HG02759 (cell line): ENCODE measurements around the gene EIF2S3B.
"Not testable (repeated sequence)": the region's sequence is repeated elsewhere in the genome, so short reads cannot be mapped to it uniquely, and the experiment has no call there.

Experiments
- ATAC-seq: cut with Tn5 transposase; IDR thresholded peaks from one replicate; pipeline ENCODE4 v1.9.1; 2021; ENCODE audit warnings: mild to moderate bottlenecking, moderate library complexity; ENCODE audit not compliant: unreplicated experiment

Gene EIF2S3B

DNA sequence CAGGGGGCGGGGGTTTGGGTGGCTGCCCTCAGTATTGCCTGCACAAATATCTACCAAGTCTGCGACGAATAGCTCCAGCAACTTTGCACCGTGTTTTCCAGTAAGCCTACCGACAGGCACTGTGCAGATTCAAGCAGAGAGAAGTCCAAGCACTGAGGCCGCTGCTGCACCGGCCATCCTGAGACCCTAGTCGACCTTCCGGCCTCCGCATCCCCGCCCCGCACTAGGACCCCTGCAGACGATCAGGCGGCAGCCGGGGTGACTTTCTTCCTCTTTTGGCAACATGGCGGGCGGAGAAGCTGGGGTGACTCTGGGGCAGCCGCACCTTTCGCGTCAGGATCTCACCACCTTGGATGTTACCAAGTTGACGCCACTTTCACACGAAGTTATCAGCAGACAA is at the start of gene EIF2S3B:
TSS of gene EIF2S3B (plus strand) at position 271 of the 400 bp plus-strand sequence. CDS start at position 284, 13 bp downstream.
- no peak for ATAC-seq

DNA sequence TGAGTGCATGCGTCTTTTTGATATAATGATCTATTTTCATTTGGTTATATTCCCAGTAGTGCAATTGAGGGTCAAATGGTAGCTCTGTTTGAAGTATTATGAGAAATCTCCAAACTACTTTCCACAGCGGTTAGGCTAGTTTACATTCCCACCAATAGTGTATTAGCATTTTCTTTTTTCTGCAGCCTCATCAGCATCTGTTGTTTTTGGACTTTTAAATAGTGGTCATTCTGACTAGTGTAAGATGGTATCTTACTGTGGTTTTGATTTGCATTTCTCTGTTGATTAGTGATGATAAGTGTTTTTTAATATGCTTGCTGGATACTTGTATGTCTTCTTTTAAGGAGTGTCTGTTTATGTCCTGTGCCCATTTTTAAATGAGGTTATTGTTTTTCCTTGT is 48.8 kb upstream of the EIF2S3B start:
- ATAC-seq = no peak

DNA sequence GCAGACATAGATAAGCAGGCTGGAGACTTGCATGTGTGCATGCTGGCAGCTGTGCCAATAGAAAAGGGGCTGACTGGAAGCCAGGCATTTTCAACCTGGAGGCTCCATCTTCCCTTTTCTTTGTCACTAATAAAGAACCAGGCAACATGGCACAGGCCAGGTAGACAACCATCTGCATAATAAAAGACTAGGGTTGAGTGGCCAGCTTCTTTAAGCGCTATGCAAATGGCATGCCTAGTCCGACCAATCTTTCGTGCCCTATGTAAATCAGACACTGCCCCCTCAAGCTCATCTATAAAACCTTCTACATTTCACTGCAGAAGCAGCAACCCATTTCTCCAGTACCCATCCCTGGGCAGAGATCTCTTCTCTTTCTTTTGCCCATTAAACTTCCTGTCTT is 47.9 kb upstream of the EIF2S3B start:
- ATAC-seq = no peak

DNA sequence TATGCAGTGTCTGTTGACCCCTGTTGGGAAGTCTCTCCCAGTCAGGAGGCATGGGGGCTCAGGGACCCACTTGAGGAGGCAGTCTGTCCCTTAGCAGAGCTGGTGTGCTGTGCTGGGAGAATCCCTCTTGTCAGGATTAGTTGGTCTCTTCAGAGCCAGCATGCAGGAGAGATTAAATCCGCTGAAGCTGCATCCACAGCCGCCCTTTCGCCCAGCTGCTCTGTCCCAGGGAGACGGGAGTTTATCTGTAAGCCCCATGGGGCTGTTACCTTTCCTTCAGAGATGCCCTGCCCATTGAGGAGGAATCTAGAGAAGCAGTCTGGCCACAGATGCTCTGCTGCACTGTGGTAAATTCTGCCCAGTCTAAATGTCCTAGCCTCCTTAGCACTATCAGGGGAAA is 39.4 kb upstream of the EIF2S3B start:
- ATAC-seq = no peak

DNA sequence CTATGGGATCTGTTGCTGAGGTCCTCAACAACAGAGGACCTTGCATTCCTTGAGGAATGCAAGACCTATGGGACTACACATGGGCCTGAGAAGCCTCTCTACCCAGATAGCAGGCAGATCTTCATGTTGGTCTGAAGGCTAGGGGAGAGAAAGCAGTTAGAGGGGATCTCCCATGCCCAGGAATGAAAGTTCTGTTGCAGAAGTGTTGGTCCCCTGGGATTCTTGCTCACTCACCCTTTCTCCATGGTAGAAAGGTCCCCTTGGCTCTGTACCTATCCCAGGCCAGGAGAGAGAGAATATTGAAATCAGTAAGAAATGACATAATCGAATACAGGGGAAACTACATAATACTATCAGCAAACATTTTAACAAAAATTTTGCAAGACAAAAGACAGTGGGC is 36.0 kb upstream of the EIF2S3B start:
- ATAC-seq = no peak

DNA sequence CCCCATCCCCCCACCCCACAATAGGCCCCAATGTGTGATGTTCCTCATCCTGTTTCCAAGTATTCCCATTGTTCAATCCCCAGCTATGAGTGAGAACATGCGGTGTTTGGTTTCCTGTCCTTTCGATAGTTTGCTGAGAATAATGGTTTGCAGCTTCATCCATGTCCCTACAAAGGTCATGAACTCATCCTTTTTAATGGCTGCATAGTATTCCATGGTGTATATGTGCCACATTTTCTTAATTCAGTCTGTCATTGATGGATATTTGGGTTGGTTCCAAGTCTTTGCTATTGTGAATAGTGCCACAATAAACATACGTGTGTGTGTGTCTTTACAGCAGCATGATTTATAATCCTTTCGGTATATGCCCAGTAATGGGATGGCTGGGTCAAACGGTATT is 32.9 kb upstream of the EIF2S3B start:
- not testable (repeated sequence) for ATAC-seq

DNA sequence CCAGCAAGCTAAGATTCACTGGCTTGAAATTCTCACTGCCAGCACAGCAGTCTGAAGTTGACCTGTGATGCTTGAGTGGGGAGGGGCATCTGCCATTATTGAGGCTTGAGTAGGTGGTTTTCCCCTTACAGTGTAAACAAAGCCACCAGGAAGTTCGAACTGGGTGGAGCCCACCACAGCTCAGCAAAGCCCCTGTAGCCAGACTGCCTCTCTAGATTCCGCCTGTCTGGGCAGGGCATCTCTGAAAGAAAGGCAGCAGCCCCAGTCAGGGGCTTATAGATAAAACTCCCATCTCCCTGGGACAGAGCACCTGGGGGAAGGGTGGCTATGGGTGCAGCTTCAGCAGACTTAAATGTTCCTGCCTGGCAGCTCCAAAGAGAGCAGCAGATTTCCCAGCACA is 23.8 kb upstream of the EIF2S3B start:
- not testable (repeated sequence) for ATAC-seq

DNA sequence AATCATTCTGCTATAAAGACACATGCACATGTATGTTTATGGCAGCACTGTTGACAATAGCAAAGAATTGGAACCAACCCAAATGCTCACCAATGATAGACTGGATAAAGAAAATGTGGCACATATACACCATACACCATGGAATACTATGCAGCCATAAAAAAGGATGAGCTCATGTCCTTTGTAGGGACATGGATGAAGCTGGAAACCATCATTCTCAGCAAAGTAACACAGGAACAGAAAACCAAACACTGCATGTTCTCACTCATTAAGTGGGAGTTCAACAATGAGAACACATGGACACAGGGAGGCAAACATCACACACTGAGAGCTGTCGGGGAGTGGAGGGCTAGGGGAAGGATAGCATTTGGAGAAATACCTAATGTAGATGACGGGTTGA is 18.4 kb upstream of the EIF2S3B start:
- not testable (repeated sequence) for ATAC-seq

DNA sequence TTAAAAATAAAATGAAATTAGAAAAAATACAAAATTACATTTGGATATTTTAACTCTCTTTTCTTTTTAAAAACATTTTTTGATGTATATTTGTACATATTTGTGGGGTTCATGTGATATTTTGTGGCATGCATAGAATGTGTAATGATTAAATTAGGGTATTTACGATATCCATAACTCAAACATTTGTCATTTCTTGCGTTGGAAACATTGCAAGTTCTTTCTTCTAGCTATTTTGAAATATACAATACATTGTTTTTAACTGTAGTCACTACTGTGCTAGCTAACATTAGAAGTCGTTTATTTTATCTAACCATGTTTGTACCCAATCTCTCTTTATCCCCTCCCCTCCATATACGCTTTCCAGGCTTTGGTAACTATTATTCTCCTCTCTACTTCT is 13.9 kb upstream of the EIF2S3B start:
- ATAC-seq = no peak

DNA sequence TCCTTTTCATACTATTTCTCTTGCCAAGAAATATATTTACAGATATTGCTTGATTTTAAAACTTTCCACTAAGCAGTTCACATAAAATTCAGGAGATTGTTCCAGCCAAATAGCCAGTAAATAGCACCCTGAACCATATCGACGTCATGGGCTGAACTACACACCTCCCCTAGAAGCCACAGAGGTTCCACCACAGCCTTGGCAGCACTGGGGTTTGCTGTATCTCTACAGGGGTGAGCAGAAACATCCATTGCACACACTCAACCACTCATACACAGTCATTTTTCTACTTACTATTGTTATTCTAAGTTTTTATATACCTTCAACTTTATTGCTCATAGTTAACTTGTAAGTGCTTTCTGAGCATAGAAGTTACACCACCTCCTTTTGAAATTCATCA is 8.1 kb upstream of the EIF2S3B start:
- ATAC-seq = no peak

DNA sequence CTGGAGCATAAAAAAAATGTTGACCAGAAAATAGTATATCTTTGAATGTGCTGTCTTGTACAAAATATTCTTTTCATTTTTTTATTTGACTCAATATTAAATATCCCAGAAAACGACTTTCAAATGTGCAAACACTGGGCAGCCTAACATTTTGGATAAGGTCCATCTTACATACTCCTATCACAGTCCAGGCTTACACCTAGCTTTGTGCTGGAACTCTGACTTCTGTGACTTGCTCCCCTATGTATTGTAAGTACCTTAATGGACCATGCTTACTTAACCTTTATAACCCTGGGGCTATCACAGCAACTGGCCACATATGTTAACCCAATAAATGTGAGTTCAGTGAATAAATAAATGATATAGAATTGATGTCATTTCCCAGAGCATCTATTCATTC is 7.6 kb upstream of the EIF2S3B start:
- no peak for ATAC-seq

DNA sequence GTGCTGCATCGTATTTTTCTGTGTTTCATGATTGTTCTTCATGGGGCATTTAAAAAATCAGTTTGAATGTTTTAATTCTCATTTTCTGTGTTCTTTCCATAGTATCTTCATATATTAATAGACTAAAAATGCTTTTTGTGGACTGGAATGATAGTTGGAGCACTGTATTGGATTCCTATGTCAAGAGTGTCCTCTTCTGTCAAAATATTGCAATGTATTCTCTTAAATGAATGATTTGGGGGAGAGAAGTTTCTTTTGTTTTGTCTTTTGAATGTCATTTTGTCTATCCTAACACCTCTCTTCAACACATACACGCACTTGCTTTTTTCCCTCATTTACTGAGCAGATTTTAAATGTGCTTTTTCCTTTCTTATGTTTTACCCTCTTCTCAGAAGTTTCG is 4.7 kb upstream of the EIF2S3B start:
- ATAC-seq = no peak

DNA sequence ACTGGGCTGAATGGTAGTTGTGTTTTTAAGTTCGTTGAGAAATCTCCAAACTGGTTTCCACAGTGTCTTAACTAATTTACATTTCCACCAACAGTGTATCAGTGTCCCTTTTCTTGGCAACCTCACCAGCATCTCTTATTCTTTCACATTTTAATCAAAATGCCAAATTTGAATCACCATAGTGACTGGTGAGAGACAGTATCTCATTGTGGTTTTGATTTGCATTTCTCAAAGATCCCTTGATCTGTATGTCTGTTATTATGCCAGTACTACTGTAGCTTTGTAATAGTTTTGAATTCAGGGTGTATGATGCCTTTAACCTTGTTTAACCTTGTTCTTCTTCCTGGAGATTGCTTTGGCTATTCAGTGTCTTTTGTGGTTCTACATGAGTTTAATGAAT is 2.2 kb upstream of the EIF2S3B start:
- ATAC-seq = no peak

DNA sequence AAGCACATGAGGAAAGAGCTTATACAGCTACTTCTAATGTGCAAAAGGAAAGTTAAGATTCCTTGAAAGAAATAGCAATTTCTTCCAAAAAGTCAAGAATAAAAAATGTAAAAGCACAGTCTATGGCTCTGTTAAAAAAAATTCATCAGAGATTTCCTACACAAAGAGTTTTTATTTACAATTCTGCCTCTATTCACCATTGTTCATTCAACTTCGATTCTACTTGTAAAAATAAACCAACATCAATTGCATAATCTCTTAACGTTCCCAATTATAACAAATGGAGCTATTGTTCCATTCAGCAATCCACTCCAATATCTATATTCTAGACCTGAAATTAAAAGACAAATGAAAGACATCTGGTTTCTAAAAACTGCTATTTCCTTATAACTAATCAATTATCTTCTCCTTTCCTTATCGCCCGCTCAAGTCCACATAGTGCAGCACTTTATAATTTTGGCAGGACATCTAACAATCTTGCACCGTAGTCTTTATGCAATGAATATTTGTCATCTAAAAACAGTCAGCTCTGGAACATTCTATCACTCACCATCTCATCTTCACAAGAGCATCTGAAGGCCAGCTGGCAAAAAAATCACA is 6.2 kb downstream of the EIF2S3B start:
- no peak for ATAC-seq

DNA sequence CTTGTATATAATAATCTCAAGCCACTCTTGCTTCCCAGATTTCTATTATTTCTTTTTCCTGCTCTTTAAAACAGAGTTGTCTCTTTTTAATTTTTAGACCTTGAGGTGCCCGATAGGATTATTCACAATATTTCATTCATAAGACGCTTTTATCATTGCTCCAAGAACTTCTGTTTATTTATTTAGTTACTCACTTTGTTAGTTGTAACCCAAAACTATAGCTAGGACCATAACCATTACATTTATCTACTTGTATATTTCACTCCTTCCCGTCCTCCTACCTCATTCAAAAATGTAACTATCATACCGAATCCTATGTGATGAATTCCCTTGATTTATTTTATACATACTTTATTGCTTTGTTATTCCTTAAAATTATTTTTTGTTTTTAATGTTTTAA is 7.1 kb downstream of the EIF2S3B start:
- no peak for ATAC-seq

DNA sequence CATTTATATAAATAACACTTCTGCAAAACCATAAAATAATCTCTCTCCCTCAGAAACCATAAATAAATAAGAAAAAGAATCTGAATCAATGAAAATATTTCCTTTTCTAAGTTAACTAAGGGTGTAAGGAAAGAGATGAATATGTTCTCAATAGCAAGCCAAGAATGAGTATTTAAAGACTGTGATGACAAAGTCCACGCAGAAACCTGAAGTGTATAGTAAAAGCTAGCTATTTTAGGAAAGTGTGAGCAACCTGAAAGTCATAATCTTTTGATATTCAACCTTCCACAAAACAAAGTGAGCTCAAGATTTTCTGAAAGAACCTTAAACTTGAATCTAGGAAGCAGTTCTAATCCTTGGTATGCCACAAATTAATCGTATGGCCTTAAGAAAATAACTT is 15.9 kb downstream of the EIF2S3B start:
- no peak for ATAC-seq

DNA sequence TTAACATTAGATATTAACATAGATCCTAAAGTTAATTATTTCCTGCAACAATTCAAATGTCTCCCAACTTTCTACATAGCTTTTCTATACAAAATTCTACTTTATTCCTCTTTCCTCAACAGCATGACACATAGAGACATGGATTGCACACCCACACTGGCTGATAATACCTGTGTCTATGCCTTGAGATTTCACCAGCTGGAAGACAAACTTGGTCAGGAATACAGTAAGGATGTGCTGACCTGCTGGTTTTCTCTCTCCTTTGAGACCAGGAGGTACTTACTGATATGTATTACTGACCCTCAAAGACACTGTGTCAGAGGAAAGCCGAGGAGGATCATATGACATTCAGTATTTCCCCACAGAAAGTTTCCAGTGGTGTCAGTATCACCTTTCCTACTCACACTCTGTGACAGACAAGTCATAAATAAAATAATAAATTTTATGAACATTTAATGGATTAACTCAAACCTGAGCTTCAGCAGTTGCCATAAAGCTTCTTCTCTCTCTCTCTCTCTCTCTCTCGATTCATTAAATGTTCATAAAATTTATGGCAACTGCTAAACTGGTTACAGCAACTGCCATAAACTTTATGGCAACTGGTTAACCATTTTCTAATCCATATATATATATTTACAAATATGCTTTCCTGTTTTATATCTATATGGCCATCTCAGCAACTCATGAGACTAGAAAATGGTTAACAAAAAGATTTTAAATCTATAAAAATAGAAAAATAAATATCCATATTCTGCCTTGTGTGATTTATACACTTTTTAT is 22.7 kb downstream of the EIF2S3B start:
- ATAC-seq = no peak

DNA sequence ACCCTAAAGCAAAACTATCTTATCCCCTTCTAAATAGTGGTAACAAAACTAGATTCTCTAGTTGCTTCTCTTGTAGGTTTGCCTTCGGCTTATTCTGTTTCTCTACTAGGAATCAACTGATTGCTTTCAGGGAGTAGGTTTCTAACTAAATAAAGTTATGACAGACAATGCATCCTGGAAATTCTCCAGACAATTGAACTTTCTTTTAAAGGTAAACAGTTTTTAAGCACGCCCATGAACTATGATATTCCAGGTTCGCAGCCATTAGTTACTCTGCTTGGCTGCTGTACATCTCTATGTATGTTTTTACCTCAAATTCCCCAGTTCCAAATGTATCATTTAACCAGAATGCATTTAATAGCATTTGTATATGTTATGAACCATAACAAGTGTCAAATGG is 23.9 kb downstream of the EIF2S3B start:
- ATAC-seq = no peak

DNA sequence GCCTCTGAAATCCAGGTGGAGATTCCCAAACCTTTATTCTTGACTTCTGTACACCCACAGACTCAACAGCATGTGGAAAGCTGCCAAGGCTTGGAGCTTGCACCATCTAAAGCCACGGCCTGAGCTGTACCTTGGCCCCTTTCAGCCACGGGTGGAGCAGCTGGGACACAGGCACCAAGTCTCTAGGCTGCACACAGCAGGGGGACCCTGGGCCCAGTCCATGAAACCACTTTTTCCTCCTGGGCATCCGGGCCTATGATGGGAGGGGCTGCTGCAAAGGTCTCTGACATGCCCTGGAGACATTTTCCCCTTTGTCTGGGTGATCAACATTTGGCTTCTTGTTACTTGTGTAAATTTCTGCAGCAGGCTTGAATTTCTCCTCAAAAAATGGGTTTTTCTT is 32.0 kb downstream of the EIF2S3B start:
- ATAC-seq = no peak

DNA sequence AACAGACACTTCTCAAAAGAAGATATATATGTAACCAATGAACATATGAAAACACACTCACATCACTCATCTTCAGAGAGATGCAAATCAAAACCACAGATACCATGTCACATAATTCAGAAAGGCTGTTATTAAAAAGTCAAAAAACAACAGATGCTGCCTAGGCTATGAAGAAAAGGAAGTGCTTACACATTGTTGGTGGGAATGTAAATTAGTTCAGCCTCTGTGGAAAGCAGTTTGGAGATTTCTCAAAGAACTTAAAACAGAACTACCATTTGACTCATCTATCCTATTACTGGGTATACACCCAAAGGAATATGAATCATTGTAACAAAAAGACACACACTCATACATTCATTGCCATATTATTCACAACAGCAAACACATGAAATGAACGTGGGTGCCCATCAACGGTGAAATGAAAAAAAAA is 35.1 kb downstream of the EIF2S3B start:
- ATAC-seq = peak; percentile 87

DNA sequence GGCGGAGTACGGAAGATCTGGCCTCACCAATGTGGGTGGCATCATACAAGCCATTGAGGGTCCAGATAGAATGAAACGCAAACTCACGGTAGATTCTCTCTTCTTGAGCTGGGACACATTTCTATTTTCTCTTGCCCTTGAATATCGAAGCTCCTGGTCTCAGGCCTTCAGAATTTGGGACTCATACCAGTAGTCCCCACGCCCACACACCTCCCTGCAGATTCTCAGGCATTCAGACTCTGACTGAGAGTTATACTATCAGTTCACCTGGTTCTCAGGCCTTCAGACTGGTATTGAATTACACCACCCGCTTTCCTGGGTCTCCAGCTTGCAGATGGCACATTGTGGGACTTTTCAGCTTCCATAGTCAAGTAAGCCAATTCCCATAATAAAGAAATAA is 37.8 kb downstream of the EIF2S3B start:
- ATAC-seq = peak; percentile 44

DNA sequence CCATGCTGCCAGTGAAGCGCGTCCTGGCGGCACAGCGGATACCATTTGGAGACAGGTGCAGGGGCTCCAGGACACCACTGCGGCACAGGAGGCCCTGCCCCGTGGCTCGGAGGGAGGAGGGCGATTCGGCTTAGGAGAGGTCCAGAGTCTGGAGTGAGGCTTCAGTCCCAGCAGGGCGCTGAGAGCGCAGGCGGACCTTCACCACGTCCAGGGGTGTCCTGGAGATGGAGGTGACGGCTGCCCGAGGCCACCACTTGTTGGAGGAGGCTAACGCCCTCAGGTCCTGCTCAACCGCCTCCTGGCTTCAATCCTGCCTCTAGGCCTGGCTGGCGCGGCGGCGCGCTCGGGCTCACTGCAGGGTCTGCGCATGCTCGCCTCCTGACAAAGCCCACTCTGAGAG is 45.7 kb downstream of the EIF2S3B start:
- ATAC-seq = no peak

DNA sequence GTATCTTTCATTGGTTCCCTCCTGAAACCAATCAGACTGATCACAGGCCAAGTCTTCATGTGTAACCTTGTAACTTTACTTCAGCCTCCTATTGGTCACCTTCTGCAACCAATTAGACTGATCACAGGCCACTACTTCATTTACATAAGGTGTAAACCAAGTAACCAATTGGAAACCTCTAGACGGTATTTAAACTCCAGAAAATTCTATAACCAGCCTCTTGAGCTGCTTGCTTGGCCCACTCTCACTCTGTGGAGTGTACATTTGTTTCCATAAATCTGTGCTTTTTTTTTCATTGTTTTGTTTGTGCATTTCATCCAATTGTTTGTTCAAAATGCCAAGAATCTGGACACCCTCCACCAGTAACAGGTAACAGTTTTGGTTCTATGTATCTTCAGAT is 47.5 kb downstream of the EIF2S3B start:
- no peak for ATAC-seq
